Measurements from ENCODE around the gene KIF3B. TPM values are rescaled to one million over a fixed set of nuclear protein-coding genes. Genes with fewer than 3 reads are reported as not detected.

The KIF3B gene
- total RNA-seq, 6 experiments from 2014 or later, result 29.9 to 33.7 (median 31.9) TPM

DNA sequence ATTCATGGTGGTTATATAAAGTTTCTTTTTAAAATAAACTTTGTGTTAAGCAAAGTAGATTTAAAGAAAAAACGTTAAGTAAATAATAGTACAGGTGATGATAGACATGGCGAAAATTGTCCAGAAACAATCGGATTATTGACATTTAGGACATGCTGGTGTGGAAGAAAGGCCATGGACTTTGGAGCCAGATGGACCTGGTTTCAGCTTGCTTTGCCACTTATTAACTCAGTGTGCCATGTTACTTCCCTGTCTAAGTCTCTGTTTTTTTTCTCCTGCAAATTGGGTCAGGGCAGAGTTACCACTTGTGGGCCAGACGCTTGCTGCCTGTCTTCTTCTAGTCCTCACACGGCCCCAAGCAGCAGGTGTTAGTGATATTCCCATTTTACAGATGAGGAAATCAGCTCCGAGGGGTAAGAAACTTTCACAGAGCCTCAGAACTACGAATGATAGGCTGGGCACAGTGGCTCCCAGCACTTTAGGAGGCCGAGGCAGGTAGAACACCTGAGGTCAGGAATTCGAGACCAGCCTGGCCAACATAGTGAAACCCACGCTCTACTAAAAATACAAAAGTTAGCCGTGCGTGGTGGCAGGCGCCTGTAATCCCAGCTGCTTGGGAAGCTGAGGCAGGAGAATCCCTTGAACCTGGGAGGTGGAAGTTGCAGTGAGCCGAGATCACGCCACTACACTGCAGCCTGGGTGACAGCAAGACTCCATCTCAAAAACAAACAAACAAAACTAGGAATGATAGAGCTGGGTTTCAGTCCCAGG is 12.4 kb downstream of the KIF3B start:
- Mint-ChIP-seq H3K27me3 (ENCODE audit: insufficient read depth) (no peaks in the 10 kb centered on the region; the same call in 1 of the 2 replicates), H3K4me1 (ENCODE audit: low read depth) (peaks cover 15% of the 10 kb centered on the region), H3K9me3 (no peaks in the 10 kb centered on the region), H3K36me3 (ENCODE audit: low read depth) (no peaks in the 10 kb centered on the region), H3K4me3 (no peak overlapping the region), H3K27ac (no peak overlapping the region)
- TF ChIP-seq, protein P1, sequence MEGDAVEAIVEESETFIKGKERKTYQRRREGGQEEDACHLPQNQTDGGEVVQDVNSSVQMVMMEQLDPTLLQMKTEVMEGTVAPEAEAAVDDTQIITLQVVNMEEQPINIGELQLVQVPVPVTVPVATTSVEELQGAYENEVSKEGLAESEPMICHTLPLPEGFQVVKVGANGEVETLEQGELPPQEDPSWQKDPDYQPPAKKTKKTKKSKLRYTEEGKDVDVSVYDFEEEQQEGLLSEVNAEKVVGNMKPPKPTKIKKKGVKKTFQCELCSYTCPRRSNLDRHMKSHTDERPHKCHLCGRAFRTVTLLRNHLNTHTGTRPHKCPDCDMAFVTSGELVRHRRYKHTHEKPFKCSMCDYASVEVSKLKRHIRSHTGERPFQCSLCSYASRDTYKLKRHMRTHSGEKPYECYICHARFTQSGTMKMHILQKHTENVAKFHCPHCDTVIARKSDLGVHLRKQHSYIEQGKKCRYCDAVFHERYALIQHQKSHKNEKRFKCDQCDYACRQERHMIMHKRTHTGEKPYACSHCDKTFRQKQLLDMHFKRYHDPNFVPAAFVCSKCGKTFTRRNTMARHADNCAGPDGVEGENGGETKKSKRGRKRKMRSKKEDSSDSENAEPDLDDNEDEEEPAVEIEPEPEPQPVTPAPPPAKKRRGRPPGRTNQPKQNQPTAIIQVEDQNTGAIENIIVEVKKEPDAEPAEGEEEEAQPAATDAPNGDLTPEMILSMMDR (IDR thresholded peaks at IDR 0.05), result no peak
- no peak for DNase-seq

DNA sequence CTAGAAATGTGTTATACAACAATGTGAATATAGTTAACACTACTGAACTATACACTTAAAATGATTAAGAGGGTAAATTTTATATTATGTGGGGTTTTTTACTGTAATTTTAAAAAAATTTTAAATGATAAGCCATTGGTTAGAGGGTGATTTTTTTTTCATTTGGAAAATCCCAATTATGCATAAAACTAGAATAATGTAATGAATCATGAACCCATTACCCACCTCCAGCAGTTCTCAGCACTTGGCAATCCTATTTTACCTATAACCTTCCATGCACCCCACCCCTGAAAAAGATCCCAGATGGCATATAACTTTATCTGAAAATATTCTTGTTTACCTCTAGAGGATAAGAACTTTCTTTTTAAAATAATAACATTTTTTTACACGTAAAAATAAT is 13.7 kb downstream of the KIF3B start:
- DNase-seq, result no peak
- no peaks in the 10 kb centered on the region for H3K36me3 Mint-ChIP-seq (ENCODE audit: low read depth)

DNA sequence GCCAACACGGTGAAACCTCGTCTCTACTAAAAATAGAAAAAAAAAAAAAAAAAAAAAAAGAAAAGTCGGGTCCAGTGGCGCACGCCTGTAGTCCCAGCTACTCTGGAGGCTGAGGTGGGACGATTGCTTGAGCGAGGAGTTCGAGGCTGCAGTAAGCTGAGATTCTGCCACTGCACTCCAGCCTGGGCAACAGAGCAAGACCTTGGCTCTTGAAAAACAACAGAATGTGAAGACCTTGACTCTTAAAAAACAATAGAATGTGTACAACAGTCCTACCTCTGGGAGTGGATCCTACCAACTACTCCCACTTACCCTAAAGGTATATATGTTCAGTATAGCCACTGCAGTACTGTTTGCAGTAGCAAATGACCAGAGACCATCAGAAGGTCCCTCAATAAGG is 15.1 kb downstream of the KIF3B start:
- Mint-ChIP-seq H3K4me3 (no peak overlapping the region), H3K36me3 (ENCODE audit: low read depth) (no peaks in the 10 kb centered on the region), H3K4me1 (ENCODE audit: low read depth) (no peaks in the 10 kb centered on the region), H3K9me3 (no peaks in the 10 kb centered on the region), H3K27me3 (ENCODE audit: insufficient read depth) (no peaks in the 10 kb centered on the region; the same call in 1 of the 2 replicates), H3K27ac (no peak overlapping the region)
- TF ChIP-seq, protein P1 (IDR thresholded peaks at IDR 0.05), result no peak
- no peak for DNase-seq

More for the DNA sequence above, 13.7 kb downstream of the KIF3B start:
- Mint-ChIP-seq H3K27ac (no peak overlapping the region), H3K4me1 (ENCODE audit: low read depth) (peaks cover 1% of the 10 kb centered on the region), H3K9me3 (no peaks in the 10 kb centered on the region), H3K4me3 (no peak overlapping the region), H3K27me3 (ENCODE audit: insufficient read depth) (no peaks in the 10 kb centered on the region; the same call in 1 of the 2 replicates)
- TF ChIP-seq, protein P1 (IDR thresholded peaks at IDR 0.05), result no peak

DNA sequence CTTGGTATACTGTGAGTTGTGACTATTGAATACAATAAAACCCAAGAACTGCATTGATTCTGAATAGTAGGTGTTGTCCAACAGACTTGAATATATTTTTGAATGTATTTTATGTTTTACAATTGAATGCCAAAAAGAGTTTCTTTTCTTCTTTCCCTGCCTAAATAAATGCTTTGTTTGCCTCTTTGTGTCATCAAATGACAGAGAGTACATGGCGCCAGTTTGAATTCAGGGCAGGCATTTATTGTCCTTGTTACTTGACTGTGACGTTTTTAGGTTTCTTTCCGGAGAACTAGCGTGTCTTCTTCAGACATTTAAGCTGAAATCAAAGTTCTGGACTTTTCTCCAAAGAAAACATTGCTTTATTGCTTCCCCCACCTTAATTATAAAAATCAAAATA is 16.6 kb downstream of the KIF3B start:
- Mint-ChIP-seq H3K27me3 (ENCODE audit: insufficient read depth) (no peaks in the 10 kb centered on the region; the same call in 1 of the 2 replicates), H3K27ac (no peak overlapping the region), H3K36me3 (ENCODE audit: low read depth) (no peaks in the 10 kb centered on the region), H3K4me3 (no peak overlapping the region), H3K9me3 (no peaks in the 10 kb centered on the region), H3K4me1 (ENCODE audit: low read depth) (no peaks in the 10 kb centered on the region)
- DNase-seq, result no peak
- TF ChIP-seq, protein P1 (IDR thresholded peaks at IDR 0.05), result no peak

DNA sequence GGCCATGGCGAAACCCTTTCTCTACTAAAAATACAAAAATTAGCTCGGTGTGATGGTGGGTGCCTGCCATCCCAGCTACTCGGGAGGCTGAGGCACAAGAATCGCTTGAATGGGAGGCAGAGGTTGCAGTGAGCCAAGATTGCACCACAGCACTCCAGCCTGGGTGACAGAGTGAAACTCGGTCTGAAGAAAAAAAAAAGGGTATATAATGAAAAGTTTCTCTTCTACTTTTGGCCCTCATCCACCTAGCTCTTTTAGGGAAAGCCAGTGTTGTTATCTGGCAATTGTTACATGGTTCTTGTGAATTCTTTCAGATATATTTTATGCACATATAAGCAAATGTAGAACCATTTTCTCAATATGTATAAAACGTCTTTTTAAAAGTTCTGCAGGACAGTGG is 19.0 kb downstream of the KIF3B start:
- Mint-ChIP-seq H3K27ac (no peak overlapping the region), H3K9me3 (no peaks in the 10 kb centered on the region), H3K27me3 (ENCODE audit: insufficient read depth) (no peaks in the 10 kb centered on the region; the same call in 1 of the 2 replicates), H3K4me1 (ENCODE audit: low read depth) (peaks cover under 1% of the 10 kb centered on the region), H3K36me3 (ENCODE audit: low read depth) (no peaks in the 10 kb centered on the region), H3K4me3 (no peak overlapping the region)
- TF ChIP-seq, protein P1 (IDR thresholded peaks at IDR 0.05), result no peak
- no peak for DNase-seq
